Cardiac muscle cell (in vitro differentiated cells and primary cell): Measurements from ENCODE around the gene GAB2. TPM values are rescaled to one million over a fixed set of nuclear protein-coding genes. Genes with fewer than 3 reads are reported as not detected.

Experiments used
- DNase-seq, 2 donors: peaks; one replicate each; pipeline versions ENCODE4 v3.0.0 to v3.0.0-alpha.2; 2010 to 2017; ENCODE audit warnings: low read depth in 1 of 2, low spot score in 1 of 2
- H3K27ac ChIP-seq: fragments of 200-600 bp; sonication (generic); 2 replicates; pipeline ENCODE4 v1.5.1; 2016
- H3K27me3 ChIP-seq: fragments of 200-600 bp; sonication (generic); 2 replicates; pipeline ENCODE4 v1.6.0; 2016; ENCODE audit warnings: control low read depth
- H3K36me3 ChIP-seq: fragments of 200-600 bp; sonication (generic); 2 replicates; pipeline ENCODE4 v1.5.1; 2016; ENCODE audit warnings: control low read depth
- H3K4me1 ChIP-seq: fragments of 200-600 bp; sonication (generic); 2 replicates; pipeline ENCODE4 v1.8.1; 2017; ENCODE audit warnings: low read depth, mild to moderate bottlenecking, mixed run types
- H3K4me3 ChIP-seq: fragments of 200-600 bp; sonication (generic); 2 replicates; pipeline ENCODE4 v1.5.1; 2016; ENCODE audit warnings: mild to moderate bottlenecking
- H3K9me3 ChIP-seq: fragments of 200-600 bp; sonication (generic); 2 replicates; pipeline ENCODE4 v1.5.1; 2017; ENCODE audit warnings: low read depth, mild to moderate bottlenecking, control low read depth
- polyA plus RNA-seq: library from polyadenylated mRNA; unstranded; fragments of >200 nt; fragmentation: Nextera tagmentation; extraction: Ambion mirVana; gene quantifications from 2 replicates; pipeline ENCODE4 v1.2.1, GENCODE V29; 2016
- total RNA-seq: library from RNA; depleted of rRNA; stranded (reverse); fragments of >200 nt; gene quantifications from 2 replicates; pipeline ENCODE4 v1.2.3, GENCODE V29; 2016
- TF ChIP-seq, protein P1 (sequence below): IDR thresholded peaks from 2 replicates; pipeline ENCODE4 v1.5.1; 2012; ENCODE audit warnings: low read depth, mild to moderate bottlenecking, low read length

The GAB2 gene
- total and polyA plus RNA-seq, 2 experiments from 2014 or later, result 5.3 to 18.0 TPM

DNA sequence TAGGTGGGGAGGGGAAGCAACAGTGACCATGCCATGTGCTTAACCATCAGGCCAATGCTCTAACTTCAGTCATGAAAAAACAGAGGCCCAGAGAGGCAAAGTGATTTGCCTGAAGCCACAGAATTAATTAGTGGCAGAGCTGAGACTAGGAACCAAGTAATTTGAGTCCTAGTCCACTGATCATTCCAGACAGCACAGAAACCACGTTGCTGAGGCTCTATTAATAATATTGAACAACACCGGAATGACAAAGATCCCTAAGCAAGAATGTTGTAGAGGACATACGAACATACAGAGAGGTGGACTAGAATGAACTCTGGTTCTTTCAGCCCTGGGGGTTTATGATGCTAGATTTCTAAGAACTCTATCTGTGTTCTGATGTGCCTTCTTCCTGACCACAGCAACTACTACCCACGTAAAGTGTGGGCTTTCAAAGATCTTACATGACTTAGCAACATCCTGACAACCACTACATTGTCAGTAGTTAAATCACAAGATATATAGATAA lies 92.3 kb downstream of the GAB2 start:
- no peaks in the 10 kb centered on the region for H3K9me3 ChIP-seq
- no peaks in the 10 kb centered on the region for H3K4me1 ChIP-seq
- TF ChIP-seq, protein P1, sequence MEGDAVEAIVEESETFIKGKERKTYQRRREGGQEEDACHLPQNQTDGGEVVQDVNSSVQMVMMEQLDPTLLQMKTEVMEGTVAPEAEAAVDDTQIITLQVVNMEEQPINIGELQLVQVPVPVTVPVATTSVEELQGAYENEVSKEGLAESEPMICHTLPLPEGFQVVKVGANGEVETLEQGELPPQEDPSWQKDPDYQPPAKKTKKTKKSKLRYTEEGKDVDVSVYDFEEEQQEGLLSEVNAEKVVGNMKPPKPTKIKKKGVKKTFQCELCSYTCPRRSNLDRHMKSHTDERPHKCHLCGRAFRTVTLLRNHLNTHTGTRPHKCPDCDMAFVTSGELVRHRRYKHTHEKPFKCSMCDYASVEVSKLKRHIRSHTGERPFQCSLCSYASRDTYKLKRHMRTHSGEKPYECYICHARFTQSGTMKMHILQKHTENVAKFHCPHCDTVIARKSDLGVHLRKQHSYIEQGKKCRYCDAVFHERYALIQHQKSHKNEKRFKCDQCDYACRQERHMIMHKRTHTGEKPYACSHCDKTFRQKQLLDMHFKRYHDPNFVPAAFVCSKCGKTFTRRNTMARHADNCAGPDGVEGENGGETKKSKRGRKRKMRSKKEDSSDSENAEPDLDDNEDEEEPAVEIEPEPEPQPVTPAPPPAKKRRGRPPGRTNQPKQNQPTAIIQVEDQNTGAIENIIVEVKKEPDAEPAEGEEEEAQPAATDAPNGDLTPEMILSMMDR, result no peak
- no peak overlapping the region for H3K27ac ChIP-seq
- H3K4me3 ChIP-seq, result no peak overlapping the region
- DNase-seq, result no peak
- H3K36me3 ChIP-seq, result no peaks in the 10 kb centered on the region
- H3K27me3 ChIP-seq, result no peaks in the 10 kb centered on the region

- Histone ChIP-seq H3K27me3 (no peaks in the 10 kb centered on the region), H3K9me3 (no peaks in the 10 kb centered on the region), H3K4me3 (no peak overlapping the region), H3K36me3 (no peaks in the 10 kb centered on the region), H3K4me1 (no peaks in the 10 kb centered on the region), H3K27ac (no peak overlapping the region)
- TF ChIP-seq, protein P1, result no peak
- no peak for DNase-seq
Measured at GRCh38 chr11:78323363-78323762, 94.3 kb downstream of the GAB2 start.

DNA sequence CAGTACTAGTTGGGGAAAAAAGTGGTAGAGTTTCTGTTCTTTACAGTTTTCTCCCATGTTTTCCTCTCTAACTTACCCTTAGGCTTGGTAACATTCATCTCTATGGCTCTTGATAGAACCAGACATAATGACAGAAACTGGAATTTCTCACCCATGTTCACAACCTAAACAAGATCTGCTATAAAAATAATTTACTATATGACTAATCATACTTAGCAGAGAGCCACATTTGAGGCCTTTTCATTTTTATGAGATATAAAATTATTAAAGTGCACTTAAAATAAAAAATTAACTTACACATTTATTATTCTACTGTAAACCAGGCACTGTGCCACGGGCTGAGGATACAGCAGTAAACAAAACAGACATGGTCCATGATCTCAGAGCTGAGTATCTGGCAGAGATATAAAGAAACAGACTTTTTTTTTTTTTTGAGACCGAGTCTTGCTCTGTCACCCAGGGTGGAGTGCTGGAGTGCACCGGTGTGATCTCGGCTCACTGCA lies 98.1 kb downstream of the GAB2 start:
- H3K27ac ChIP-seq, result no peak overlapping the region

DNA sequence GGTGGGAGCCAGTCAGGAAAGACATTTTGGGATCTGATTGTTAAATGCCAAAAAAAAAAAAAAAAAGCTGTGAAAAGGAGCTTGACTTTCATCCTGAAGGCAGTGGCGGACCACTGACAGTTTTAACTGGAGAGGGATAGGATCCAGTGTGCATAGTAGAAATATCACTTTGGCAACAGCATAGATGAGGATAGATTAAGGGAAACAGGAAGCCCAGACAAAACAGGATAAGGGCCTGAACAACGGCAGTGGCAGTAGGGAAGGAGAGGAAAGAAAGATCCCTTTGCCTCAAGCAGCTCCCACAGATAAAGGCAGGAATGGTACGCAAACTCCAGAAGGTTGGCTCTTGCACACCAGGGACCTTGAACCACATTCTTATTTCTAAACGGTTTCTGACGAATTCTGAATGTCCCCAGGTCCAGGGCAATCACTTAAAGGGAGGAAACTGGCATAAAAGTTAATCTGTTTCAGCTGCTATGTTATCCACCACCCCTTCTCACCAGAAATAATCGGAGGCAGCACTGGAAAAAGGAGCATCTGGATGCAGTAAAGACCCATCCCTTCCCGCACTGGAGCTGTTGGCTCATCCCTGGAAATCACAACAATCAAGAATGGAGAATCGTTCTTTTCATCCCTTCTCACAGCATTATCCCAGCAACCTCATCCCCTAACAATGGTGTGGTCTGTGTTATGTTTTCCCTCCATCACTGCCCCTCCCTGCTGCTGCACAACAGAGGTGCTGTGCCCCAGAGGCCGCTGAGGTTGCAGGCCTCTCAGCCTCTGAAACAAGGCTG lies 99.1 kb downstream of the GAB2 start:
- peak in 1 of 2 donors; percentile 38 for DNase-seq
- Histone ChIP-seq H3K4me3 (no peak overlapping the region), H3K4me1 (peaks cover 11% of the 10 kb centered on the region), H3K27me3 (no peaks in the 10 kb centered on the region), H3K9me3 (no peaks in the 10 kb centered on the region), H3K36me3 (no peaks in the 10 kb centered on the region), H3K27ac (no peak overlapping the region)
- TF ChIP-seq, protein P1, result no peak

More for the DNA sequence above, 98.1 kb downstream of the GAB2 start:
- Histone ChIP-seq H3K4me1 (peaks cover 11% of the 10 kb centered on the region), H3K27me3 (no peaks in the 10 kb centered on the region), H3K36me3 (no peaks in the 10 kb centered on the region), H3K4me3 (no peak overlapping the region), H3K9me3 (no peaks in the 10 kb centered on the region)
- TF ChIP-seq, protein P1, result no peak
- DNase-seq, result peak in 1 of 2 donors; percentile 20

DNA sequence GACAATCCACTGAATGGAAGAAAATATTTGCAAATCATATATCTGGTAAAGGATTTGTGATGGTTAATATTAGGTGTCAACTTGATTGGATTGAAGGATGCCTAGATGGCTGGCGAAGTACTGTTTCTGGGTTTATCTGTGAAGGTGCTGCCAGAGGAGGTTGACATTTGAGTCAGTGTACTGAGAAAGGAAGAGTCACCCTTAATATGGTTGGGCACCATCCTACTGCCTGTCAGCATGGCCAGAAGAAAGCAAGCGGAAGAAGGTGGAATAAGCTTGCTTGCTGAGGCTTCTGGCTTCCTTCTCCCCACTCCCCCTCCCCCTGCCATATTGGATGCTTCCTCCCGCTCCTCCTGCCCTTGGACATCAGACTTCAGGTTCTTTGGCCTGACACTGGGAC lies 101.9 kb downstream of the GAB2 start:
- no peaks in the 10 kb centered on the region for H3K27me3 ChIP-seq
- no peak overlapping the region for H3K27ac ChIP-seq
- H3K36me3 ChIP-seq, result no peaks in the 10 kb centered on the region
- H3K9me3 ChIP-seq, result no peaks in the 10 kb centered on the region
- no peak for DNase-seq
- no peak overlapping the region for H3K4me3 ChIP-seq
- peaks cover 13% of the 10 kb centered on the region for H3K4me1 ChIP-seq
- TF ChIP-seq, protein P1, result no peak
